ENCODE data around the gene OTOS. TPM values are rescaled to one million over a fixed set of nuclear protein-coding genes. Genes with fewer than 3 reads are reported as not detected.

Gene OTOS
- total RNA-seq, 1 experiment from 2014 or later: 1.7 TPM

GRCh38 chr2:240168041-240168440, 27.6 kb upstream of the OTOS start:
- no peak for DNase-seq (ENCODE audit: low read depth)

- DNase-seq (ENCODE audit: low read depth): no peak
Observed at GRCh38 chr2:240167588-240167880, 27.1 kb upstream of the OTOS start.

GRCh38 chr2:240166761-240167587, 26.5 kb upstream of the OTOS start:
- DNase-seq (ENCODE audit: low read depth): no peak

- no peak for DNase-seq (ENCODE audit: low read depth)
Observed at GRCh38 chr2:240166191-240166590, 25.7 kb upstream of the OTOS start.

- DNase-seq (ENCODE audit: low read depth): no peak
Observed at GRCh38 chr2:240165661-240166060, 25.2 kb upstream of the OTOS start.

- DNase-seq (ENCODE audit: low read depth): no peak
Observed at GRCh38 chr2:240165034-240165433, 24.6 kb upstream of the OTOS start.

- no peak for DNase-seq (ENCODE audit: low read depth)
Observed at GRCh38 chr2:240164586-240164985, 24.1 kb upstream of the OTOS start.

GRCh38 chr2:240163844-240164574, 23.6 kb upstream of the OTOS start:
- DNase-seq (ENCODE audit: low read depth): no peak

- no peak for DNase-seq (ENCODE audit: low read depth)
Observed at GRCh38 chr2:240162939-240163714, 22.7 kb upstream of the OTOS start.

GRCh38 chr2:240162531-240162930, 22.1 kb upstream of the OTOS start:
- no peak for DNase-seq (ENCODE audit: low read depth)

GRCh38 chr2:240162032-240162431, 21.6 kb upstream of the OTOS start:
- no peak for DNase-seq (ENCODE audit: low read depth)

GRCh38 chr2:240161087-240161750, 20.8 kb upstream of the OTOS start:
- no peak for DNase-seq (ENCODE audit: low read depth)

GRCh38 chr2:240160291-240161086, 20.0 kb upstream of the OTOS start:
- DNase-seq (ENCODE audit: low read depth): no peak

- no peak for DNase-seq (ENCODE audit: low read depth)
Observed at GRCh38 chr2:240159251-240159839, 18.9 kb upstream of the OTOS start.

- DNase-seq (ENCODE audit: low read depth): no peak
Observed at GRCh38 chr2:240157147-240157470, 16.7 kb upstream of the OTOS start.

GRCh38 chr2:240156435-240157146, 16.1 kb upstream of the OTOS start:
- DNase-seq (ENCODE audit: low read depth): no peak

- DNase-seq (ENCODE audit: low read depth): no peak
Observed at GRCh38 chr2:240155745-240156390, 15.4 kb upstream of the OTOS start.

- no peak for DNase-seq (ENCODE audit: low read depth)
Observed at GRCh38 chr2:240155048-240155744, 14.7 kb upstream of the OTOS start.

GRCh38 chr2:240154606-240155005, 14.1 kb upstream of the OTOS start:
- no peak for DNase-seq (ENCODE audit: low read depth)

All from RPMI7951 (cell line).